Esophagus squamous epithelium (tissue), 5 donors: Measurements from ENCODE around the gene CLTRN. TPM values are rescaled to one million over a fixed set of nuclear protein-coding genes. Genes with fewer than 3 reads are reported as not detected.

Source experiments
- DNase-seq: peaks from one replicate; lab custom pipeline; 2025; lab: John Stamatoyannopoulos, UW
- H3K27ac ChIP-seq, 4 donors: fragments of 200-600 bp; sonication (generic); one replicate each; pipeline ENCODE4 v1.5.1; 2016 to 2019; ENCODE audit warnings: mild to moderate bottlenecking in 1 of 4
- H3K27me3 ChIP-seq, 4 donors: fragments of 200-600 bp; sonication (generic); 1 replicate in 3 of 4; 2 replicates in 1 of 4; pipeline versions ENCODE4 v1.5.1 to v1.6.0; 2017 to 2021; ENCODE audit warnings: antibody characterized with exemption in 1 of 4
- H3K36me3 ChIP-seq, 3 donors: fragments of 200-600 bp; sonication (generic); one replicate each; pipeline ENCODE4 v1.5.1; 2016 to 2019
- H3K4me1 ChIP-seq, 3 donors: fragments of 200-600 bp; sonication (generic); one replicate each; pipeline ENCODE4 v1.5.1; 2017 to 2019
- H3K4me3 ChIP-seq, 4 donors: fragments of 200-600 bp; sonication (generic); 1 replicate in 3 of 4; 2 replicates in 1 of 4; pipeline ENCODE4 v1.5.1; 2016 to 2019; ENCODE audit warnings: mild to moderate bottlenecking in 2 of 4, moderate library complexity in 1 of 4
- H3K9me3 ChIP-seq, 3 donors: fragments of 200-600 bp; sonication (generic); one replicate each; pipeline ENCODE4 v1.5.1; 2016 to 2019
- POLR2A ChIP-seq, 4 donors: fragments of 450-650 bp; IDR thresholded peaks; one replicate each; pipeline ENCODE4 v1.6.1; 2017; ENCODE audit warnings: antibody characterized with exemption in 4 of 4, mild to moderate bottlenecking in 4 of 4, moderate library complexity in 3 of 4
- WGBS, 2 donors: methylation state at CpG; one replicate each; pipeline ENCODE4 v1.1.5; 2018; 5-methylcytosine and 5-hydroxymethylcytosine counted together
- intact Hi-C: fragments of 100-400 bp; cut with DNase I; formaldehyde crosslinking; loops from one replicate; pipeline ENCODE4 v1.15.0; 2022
- total RNA-seq, 4 donors: library from RNA; depleted of rRNA; stranded (reverse); fragments of >200 nt; gene quantifications; one replicate each; pipeline ENCODE4 v1.1.0, GENCODE V29; 2016
- TF ChIP-seq, protein P1 (sequence below), 6 experiments: fragments of 450-650 bp in 4 of 6; fragments of 200-600 bp in 2 of 6; sonication (generic) in 2 of 6; IDR thresholded peaks; one replicate each; pipeline ENCODE4 v1.5.1; 2016 to 2019; ENCODE audit warnings: antibody characterized with exemption in 6 of 6, mild to moderate bottlenecking in 4 of 6, moderate library complexity in 4 of 6
- donor health status: DM: yes; HTN: yes; CAD: no.

CLTRN gene
- total RNA-seq, 4 donors from 2014 or later: 0.19 to 0.83 (median 0.22) TPM; not detected in 1

DNA sequence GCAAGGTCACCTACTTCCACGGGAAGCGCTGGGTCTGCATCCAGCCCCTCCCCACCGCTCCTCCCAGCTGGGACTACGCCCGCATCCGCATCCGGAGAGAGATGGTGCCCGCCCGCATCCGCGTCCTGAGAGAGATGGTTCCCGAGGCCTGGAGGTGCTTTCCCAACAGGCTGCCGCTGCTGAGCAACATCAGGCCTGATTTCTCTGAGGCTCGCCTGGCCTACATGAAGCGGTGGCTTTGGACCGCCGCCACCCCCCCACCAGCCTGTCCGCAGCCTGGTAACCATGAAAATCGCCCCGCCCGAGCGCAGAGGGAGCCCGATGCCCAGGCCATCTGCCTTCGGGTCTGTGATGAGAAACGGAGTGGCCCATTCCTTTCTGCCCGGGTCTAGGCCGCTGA is 18.1 kb downstream of the CLTRN start:
- Histone ChIP-seq H3K4me1 (no peaks in the 10 kb centered on the region), H3K36me3 (no peaks in the 10 kb centered on the region), H3K4me3 (no peak overlapping the region), H3K27ac (no peak overlapping the region), H3K9me3 (no peaks in the 10 kb centered on the region), H3K27me3 (no peaks in the 10 kb centered on the region)
- 90% methylated on average over 4 of the region's 27 CpGs; no CpG with 5 or more reads in 1 of the 2 donors for WGBS, 2 donors
- intact Hi-C loops: no loop called here
- no peak for DNase-seq
- TF ChIP-seq, protein P1, sequence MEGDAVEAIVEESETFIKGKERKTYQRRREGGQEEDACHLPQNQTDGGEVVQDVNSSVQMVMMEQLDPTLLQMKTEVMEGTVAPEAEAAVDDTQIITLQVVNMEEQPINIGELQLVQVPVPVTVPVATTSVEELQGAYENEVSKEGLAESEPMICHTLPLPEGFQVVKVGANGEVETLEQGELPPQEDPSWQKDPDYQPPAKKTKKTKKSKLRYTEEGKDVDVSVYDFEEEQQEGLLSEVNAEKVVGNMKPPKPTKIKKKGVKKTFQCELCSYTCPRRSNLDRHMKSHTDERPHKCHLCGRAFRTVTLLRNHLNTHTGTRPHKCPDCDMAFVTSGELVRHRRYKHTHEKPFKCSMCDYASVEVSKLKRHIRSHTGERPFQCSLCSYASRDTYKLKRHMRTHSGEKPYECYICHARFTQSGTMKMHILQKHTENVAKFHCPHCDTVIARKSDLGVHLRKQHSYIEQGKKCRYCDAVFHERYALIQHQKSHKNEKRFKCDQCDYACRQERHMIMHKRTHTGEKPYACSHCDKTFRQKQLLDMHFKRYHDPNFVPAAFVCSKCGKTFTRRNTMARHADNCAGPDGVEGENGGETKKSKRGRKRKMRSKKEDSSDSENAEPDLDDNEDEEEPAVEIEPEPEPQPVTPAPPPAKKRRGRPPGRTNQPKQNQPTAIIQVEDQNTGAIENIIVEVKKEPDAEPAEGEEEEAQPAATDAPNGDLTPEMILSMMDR (IDR thresholded peaks at IDR 0.05): no peak

DNA sequence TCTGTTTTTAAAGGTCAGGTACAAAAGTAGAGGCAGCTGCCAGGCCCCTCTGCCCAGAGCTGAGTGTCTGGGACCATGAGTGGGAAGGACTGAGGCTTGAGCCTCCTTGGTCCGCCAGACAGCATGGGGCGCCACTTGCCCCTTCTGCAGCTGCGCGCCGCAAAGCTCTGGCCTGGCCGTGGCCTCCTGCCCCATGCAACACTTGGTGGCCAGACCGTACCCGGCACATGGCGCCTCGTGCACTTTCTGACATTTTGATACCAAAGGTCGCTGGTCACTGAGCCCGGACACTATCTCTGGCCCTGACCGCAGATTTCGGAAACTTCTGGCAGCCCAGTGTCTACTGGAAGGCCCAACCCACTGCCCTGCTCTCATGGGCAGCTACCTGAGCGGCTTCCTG is 18.6 kb downstream of the CLTRN start:
- intact Hi-C loops: no loop called here
- DNase-seq: no peak
- WGBS, 2 donors: 87% methylated on average over 6 of the region's 15 CpGs; no CpG with 5 or more reads in 1 of the 2 donors
- Histone ChIP-seq H3K27ac (no peak overlapping the region), H3K4me3 (no peak overlapping the region), H3K36me3 (no peaks in the 10 kb centered on the region), H3K9me3 (no peaks in the 10 kb centered on the region), H3K27me3 (no peaks in the 10 kb centered on the region), H3K4me1 (no peaks in the 10 kb centered on the region)
- TF ChIP-seq POLR2A (IDR thresholded peaks at IDR 0.05): no peak

DNA sequence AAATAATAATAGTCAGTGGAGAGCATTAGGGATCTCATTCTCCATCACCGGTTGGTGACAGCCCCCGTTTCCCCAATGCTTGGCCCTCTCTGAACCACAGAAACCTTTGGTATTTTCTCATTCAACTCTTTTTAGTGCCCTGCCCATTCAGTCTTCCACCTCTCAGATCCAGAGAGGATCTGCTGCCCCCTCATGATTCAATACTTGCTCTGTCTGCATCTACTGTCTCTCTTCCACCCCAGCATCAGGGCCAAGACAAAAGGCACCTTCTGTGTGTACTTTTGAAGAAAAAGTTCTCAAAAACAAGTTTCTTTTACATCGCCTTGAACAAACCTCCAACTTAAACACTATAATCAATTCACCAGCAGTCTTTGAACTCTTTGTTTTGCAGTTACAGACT is 19.3 kb downstream of the CLTRN start:
- intact Hi-C loops: no loop called here
- H3K36me3 ChIP-seq: no peaks in the 10 kb centered on the region
- H3K4me1 ChIP-seq: no peaks in the 10 kb centered on the region
- 68 to 85% methylated on average over 2 to 3 of the region's 3 CpGs for WGBS, 2 donors
- TF ChIP-seq, protein P1 (IDR thresholded peaks at IDR 0.05): no peak
- TF ChIP-seq POLR2A (IDR thresholded peaks at IDR 0.05): no peak
- DNase-seq: no peak
- H3K27ac ChIP-seq: no peak overlapping the region
- no peaks in the 10 kb centered on the region for H3K9me3 ChIP-seq
- H3K4me3 ChIP-seq: no peak overlapping the region
- no peaks in the 10 kb centered on the region for H3K27me3 ChIP-seq

DNA sequence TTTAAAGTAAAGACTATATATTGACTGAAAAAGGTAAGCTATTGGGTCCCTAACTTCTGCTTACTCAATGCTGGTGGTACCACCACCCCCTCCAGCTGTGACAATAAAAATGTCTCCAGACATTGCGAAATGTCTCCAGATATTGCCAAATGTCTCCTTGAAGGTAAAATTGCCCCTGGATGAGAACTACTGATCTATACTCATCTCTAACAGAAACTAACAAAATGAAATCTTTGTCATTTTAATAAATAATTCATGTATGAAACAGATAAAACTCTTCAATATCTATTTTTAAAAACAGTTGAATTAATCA is 20.1 kb downstream of the CLTRN start:
- no peaks in the 10 kb centered on the region for H3K27me3 ChIP-seq
- no peak overlapping the region for H3K27ac ChIP-seq
- H3K4me3 ChIP-seq: no peak overlapping the region
- H3K9me3 ChIP-seq: no peaks in the 10 kb centered on the region
- WGBS, 2 donors: 91 to 100% methylated on average over 1 of the region's 1 CpG
- intact Hi-C loops: no loop called here
- TF ChIP-seq, protein P1 (IDR thresholded peaks at IDR 0.05): no peak
- no peak for TF ChIP-seq POLR2A (IDR thresholded peaks at IDR 0.05)
- no peak for DNase-seq
- no peaks in the 10 kb centered on the region for H3K36me3 ChIP-seq
- H3K4me1 ChIP-seq: no peaks in the 10 kb centered on the region

DNA sequence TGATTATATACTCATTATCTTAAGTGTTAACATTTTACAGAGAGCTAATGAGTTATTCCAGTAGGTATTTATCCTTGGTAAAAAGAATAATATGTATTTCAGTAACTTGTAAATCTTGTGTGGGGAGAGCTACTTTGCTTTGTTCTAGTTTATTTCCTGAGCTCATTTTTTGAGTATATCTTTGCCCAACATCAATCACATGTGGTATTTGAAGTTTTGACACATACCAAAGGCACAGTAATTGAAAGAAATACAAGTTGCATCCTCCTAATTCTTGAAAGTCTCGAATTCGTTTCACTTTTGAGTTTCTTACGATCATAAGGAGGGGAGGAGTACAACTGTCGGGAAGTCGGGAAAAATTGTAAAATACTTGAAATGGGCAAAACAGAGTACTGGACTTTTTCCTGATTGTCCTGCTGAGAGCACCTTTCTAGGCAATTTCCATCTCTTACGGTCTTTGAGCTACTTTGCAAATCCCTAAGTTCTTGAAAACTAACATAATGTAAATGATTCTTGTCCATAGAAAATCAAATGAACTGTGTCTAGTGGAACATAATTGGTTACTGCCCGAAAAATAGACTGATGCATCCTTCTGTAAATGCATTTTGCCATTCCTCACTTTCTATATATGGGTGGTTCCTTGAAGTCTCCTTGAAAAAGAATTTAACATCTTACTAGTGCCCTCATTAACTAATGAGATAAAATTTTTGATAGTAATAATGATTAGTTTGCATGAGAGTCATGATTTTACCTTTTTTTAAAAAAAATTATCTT is 20.6 kb downstream of the CLTRN start:
- DNase-seq: no peak
- 74 to 76% methylated on average over 5 to 7 of the region's 7 CpGs for WGBS, 2 donors
- Histone ChIP-seq H3K4me1 (no peaks in the 10 kb centered on the region), H3K27ac (no peak overlapping the region), H3K9me3 (no peaks in the 10 kb centered on the region), H3K27me3 (no peaks in the 10 kb centered on the region), H3K36me3 (no peaks in the 10 kb centered on the region), H3K4me3 (no peak overlapping the region)
- TF ChIP-seq, protein P1 (IDR thresholded peaks at IDR 0.05): no peak
- no peak for TF ChIP-seq POLR2A (IDR thresholded peaks at IDR 0.05)
- intact Hi-C loops: no loop called here
